NCI-H2196 (cell line): ENCODE results near the gene SLC45A2.
A peak's percentile ranks its signal among the peaks of the same experiment; 100 is the strongest.

Experiments
- DNase-seq: peaks from one replicate; lab custom pipeline; 2025; ENCODE audit not compliant: unreplicated experiment; lab: John Stamatoyannopoulos, UW

The SLC45A2 gene

DNA sequence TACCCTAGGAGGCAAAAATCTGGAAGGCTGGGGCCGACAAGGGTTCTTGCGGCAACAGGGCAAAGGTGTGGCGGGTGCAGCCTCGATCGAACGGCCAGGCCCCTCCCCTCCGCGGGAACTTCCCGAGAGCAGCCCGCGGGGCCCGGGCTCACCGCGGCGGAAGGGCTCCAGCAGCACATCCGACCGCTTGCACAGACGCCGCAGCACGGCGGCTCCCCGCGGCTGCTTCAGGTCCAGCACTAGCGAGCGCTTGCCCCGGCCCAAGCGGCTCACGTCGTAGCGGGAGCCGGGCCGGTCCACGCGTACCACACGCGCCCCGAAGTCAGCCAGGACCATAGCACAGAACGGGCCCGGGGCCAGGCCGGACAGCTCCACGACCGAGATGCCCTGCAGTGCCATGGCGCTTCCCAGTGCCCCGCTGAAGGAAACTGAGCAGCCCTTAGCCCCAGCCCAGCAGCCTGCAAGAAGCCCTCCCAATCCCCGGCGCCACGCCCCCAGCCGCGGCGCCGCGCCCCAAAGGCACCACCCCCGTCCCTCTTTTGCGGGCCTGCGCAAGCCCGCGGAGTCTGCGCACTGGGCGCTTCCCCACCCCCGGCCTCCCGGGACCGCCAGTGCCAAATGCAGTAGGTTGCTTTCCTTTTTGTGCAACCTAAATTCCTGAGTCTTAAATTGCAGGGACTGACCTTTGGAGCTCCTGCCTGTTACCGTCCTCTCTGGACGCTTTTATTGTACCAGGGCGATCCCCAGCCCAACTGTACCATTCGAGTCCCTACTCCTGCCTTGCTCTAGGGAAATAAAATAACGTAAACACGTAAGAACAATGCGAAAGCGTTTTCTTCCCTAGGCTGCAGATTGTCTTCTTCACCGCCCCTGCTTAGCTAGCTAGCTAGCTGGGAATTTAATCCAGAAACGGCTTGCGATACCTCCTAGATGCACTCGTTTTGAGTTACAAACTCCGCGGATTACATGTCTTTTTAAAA lies 23.4 kb upstream of the SLC45A2 start, which contains the start of gene AMACR:
AMACR (minus strand) TSS at position 430 of the 980 bp plus-strand sequence; CDS start at position 399, 31 bp downstream.
- peak; percentile 100 for DNase-seq

GRCh38 chr5:34007201-34007620 lies 22.7 kb upstream of the SLC45A2 start:
- no peak for DNase-seq

DNA sequence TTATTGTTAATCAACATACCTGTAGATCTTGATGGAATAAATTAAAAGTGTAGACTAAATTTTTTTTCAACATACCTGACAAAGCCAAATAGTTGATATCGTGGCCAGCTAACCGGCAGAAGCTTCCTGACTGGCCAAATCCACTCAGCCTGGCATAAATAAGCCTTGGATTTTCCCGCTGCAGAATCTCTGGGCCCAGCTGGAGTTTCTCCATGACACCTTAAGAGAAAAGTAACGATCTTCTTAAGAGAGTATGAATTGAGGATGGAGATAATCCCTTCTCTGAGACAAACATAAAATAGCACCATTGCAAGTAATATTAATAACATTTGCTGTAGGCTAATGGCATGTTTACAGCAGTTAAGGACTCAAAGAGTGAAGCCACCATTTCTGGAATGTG lies 21.2 kb upstream of the SLC45A2 start:
- DNase-seq = peak; percentile 33

- peak; percentile 26 for DNase-seq
Observed at GRCh38 chr5:34005211-34005610, 20.7 kb upstream of the SLC45A2 start.

- DNase-seq = no peak
Observed at GRCh38 chr5:34003941-34004340, 19.4 kb upstream of the SLC45A2 start.

GRCh38 chr5:34002629-34003328 lies 18.3 kb upstream of the SLC45A2 start:
- DNase-seq = no peak

- peak; percentile 97 for DNase-seq
Observed at GRCh38 chr5:34001241-34001841, 16.8 kb upstream of the SLC45A2 start.

- peak; percentile 22 for DNase-seq
Observed at GRCh38 chr5:33999978-34000377, 15.5 kb upstream of the SLC45A2 start.

- DNase-seq = peak; percentile 98
Observed at GRCh38 chr5:33997331-33997983, 13.0 kb upstream of the SLC45A2 start.

GRCh38 chr5:33995865-33996264 lies 11.4 kb upstream of the SLC45A2 start:
- DNase-seq = no peak

DNA sequence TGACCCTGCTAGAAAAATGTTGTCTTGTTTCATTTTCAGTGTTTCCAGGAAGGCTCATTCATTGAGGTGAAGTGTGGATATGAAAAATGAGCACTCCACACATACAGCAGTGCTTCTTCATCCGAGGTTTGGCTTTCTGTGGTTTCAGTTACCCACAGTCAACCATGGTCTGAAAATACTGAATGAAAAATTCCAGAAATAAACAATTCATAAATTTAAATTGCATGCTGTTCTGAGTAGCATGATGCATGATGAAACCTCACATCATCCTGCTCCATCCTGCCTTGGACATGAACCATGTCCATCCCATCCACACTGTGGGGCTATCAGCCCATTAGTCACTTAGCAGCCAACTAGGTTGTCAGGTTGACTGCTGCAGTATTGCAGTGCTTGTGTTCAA lies 10.4 kb upstream of the SLC45A2 start:
- DNase-seq = no peak

- no peak for DNase-seq
Observed at GRCh38 chr5:33992864-33993263, 8.4 kb upstream of the SLC45A2 start.

DNA sequence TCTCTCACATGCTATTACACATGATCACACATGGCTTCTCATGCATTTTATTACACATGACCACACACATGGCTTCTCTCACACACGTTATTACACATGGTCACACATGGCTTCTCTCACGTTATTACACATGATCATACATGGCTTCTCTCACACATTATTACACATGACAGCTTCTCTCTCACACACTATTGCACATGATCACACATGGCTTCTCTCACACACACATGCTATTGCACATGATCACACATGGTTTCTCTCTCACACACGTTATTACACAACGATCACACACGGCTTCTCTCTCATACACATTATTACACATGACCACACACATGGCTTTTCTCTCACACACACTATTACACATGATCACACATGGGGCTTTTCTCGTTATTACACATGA lies 954 bp upstream of the SLC45A2 start:
- DNase-seq = no peak

GRCh38 chr5:33984178-33984577 lies 315 bp downstream of the SLC45A2 start:
- no peak for DNase-seq

GRCh38 chr5:33981408-33982162 lies 2.9 kb downstream of the SLC45A2 start:
- DNase-seq = peak; percentile 39

GRCh38 chr5:33980030-33980429 lies 4.5 kb downstream of the SLC45A2 start:
- DNase-seq = no peak

GRCh38 chr5:33978306-33978705 lies 6.2 kb downstream of the SLC45A2 start:
- DNase-seq = no peak

DNA sequence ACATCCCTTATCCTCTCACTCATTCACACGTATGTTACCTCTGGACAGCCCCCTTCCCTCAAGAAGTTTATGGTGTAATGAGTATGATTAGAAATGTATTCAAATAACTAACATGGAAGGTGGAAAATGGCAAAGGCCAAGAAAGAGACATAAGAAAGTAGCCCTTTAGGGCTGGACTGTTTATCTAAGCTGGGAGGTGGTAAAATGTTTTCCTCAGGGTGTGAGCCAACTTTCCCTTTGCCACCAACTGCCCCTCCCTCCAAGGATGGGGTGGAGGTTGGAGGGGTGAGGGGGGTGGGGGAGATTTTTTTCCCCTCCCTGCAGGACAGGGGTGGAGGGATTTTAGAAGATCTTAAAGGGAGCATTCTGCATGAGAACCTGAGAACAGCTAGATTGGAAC lies 8.2 kb downstream of the SLC45A2 start:
- DNase-seq = no peak

DNA sequence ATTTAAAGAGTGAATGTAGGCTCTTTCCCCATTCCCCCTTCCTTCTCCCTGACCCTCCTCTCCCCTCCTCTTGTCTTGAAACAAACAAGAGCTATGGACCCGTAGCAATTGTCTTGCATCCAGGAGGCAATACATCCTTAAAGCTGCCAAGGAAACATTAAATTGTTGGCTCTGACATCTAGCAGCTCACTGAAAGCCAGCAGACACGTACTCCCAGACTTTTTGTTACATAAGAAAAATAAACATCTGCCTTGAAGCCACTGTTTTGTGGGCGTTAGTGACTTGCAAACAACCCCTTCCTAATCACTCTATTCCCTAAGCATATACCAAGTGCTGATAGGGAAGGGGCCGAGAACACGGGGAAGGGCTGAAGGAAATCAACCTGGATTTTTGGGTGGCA lies 8.6 kb downstream of the SLC45A2 start:
- DNase-seq = no peak

DNA sequence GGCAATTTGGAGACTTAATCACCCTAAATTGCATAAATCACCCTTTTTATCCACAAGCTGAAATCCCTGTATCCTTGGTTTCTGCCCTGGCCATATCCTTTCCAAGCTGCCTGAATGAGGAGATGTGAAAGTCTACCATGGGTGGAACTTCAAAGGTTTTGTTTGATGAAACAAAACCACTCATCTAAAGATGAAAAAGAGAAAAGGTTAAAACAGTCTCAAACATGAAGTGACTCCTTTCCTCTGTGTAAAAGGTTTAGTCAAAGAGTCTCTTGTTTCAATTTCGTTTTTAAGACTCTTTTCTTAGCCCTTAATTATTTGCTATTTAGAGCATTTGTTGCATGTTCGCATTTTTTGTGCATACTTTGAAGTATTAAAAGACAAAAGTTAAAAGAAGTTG lies 11.2 kb downstream of the SLC45A2 start:
- DNase-seq = no peak
